ENCODE data around the gene NOXA1. TPM values are rescaled to one million over a fixed set of nuclear protein-coding genes. Genes with fewer than 3 reads are reported as not detected.

The NOXA1 gene
- total and polyA plus RNA-seq, 2 of the 8 experiments (the other 6 are each of a cell fraction or from before 2014, with no cell fraction given) = 0.34 to 0.91 TPM

GRCh38 chr9:137477778-137478612 lies 54.8 kb downstream of the NOXA1 start:
- no peaks in the 10 kb centered on the region for H4K20me1 ChIP-seq (replicated peaks in 1 of 2; ENCODE audit: control insufficient read depth in 1 of 2, insufficient read depth in 2 of 2, low read length in 2 of 2)
- no peaks in the 10 kb centered on the region for H3K23me2 ChIP-seq (ENCODE audit: low read depth, low read length)
- FAIRE-seq = no peak
- H2BK20ac ChIP-seq (ENCODE audit: low read length) = no peak overlapping the region
- H4K5ac ChIP-seq (ENCODE audit: insufficient read length, low read depth, low read length) = no peak overlapping the region
- no peak overlapping the region for H3K4me2 ChIP-seq (ENCODE audit: insufficient read depth in 1 of 2, low read depth in 2 of 2, low read length in 2 of 2)
- H3K4me3 ChIP-seq (ENCODE audit: extremely low read depth in 1 of 4, insufficient read depth in 2 of 4, low read depth in 3 of 4, low read length in 4 of 4) = no peak overlapping the region
- no peak overlapping the region for H3K56ac ChIP-seq (replicated peaks; ENCODE audit: insufficient read length, low read depth, low read length)
- no peak overlapping the region for H4K8ac ChIP-seq (ENCODE audit: extremely low read depth, insufficient read depth, low read length)
- H2BK15ac ChIP-seq (ENCODE audit: low read length) = no peak overlapping the region
- no peaks in the 10 kb centered on the region for H3K79me2 ChIP-seq (ENCODE audit: control insufficient read depth in 1 of 2, insufficient read depth in 2 of 2, low read length in 2 of 2)
- H4K91ac ChIP-seq (replicated peaks; ENCODE audit: insufficient read length, low read length) = no peak overlapping the region
- H2BK120ac ChIP-seq (replicated peaks; ENCODE audit: low read depth, low read length) = no peak overlapping the region
- no peaks in the 10 kb centered on the region; a peak in 1 of 7 replicates for H3K27me3 ChIP-seq (replicated peaks in 1 of 4; ENCODE audit: control insufficient read depth in 3 of 4, extremely low read depth in 1 of 4, insufficient read depth in 3 of 4, low read length in 3 of 4)
- H2AFZ ChIP-seq (ENCODE audit: low read length) = no peak overlapping the region
- 97% methylated on average over 23 of the region's 29 CpGs; no CpG with 5 or more reads in 1 of the 2 experiments for WGBS, 2 experiments (ENCODE audit: extremely low coverage in 1 of 2, insufficient coverage in 1 of 2, insufficient read length in 1 of 2, insufficient replicate concordance in 2 of 2, low coverage in 1 of 2, low lambda C conversion rate in 2 of 2, missing lambda C conversion rate in 1 of 2)
- H2BK5ac ChIP-seq (ENCODE audit: low read depth, low read length) = no peak overlapping the region
- H3K18ac ChIP-seq (ENCODE audit: extremely low read depth, low read length) = no peak overlapping the region; the same call in 1 of the 2 replicates
- no peak overlapping the region for H3K23ac ChIP-seq (ENCODE audit: insufficient read length)
- no peaks in the 10 kb centered on the region for H3K36me3 ChIP-seq (ENCODE audit: control insufficient read depth in 2 of 4, insufficient read depth in 4 of 4, low read length in 3 of 4)
- H2BK12ac ChIP-seq (ENCODE audit: low read depth, low read length) = no peak overlapping the region
- CTCF ChIA-PET (ENCODE audit: partially characterized antibody) = interaction anchor here (0.5 to 1.6 kb wide), 3 partner anchors 31 to 149 kb away, joined by 3 to 5 read pairs (median 4); no protein-coding TSS in a partner anchor
- POLR2A ChIA-PET (ENCODE audit: partially characterized antibody) = interaction anchor here (0.7 kb wide), 1 partner anchor 11 kb away, joined by 3 read pairs; no protein-coding TSS in a partner anchor
- H3K27ac ChIP-seq (ENCODE audit: low read depth, low read length) = no peak overlapping the region
- H3K79me1 ChIP-seq (ENCODE audit: low read depth, low read length) = no peaks in the 10 kb centered on the region
- H3K9me3 ChIP-seq (ENCODE audit: insufficient read depth in 2 of 2, low read depth in 1 of 2, low read length in 1 of 2) = peaks cover 4 to 11% of the 10 kb centered on the region in 2 experiments; a peak in 3 of 4 replicates
- no peak overlapping the region for H3K4ac ChIP-seq (replicated peaks; ENCODE audit: insufficient read length, low read depth, low read length)
- no peak overlapping the region for H2AK5ac ChIP-seq (ENCODE audit: low read depth, low read length)
- no peak overlapping the region for H3K14ac ChIP-seq (ENCODE audit: insufficient read length)
- H3K4me1 ChIP-seq (replicated peaks in 1 of 4; ENCODE audit: control insufficient read depth in 3 of 4, insufficient read depth in 4 of 4, low read length in 3 of 4) = no peaks in the 10 kb centered on the region; a peak in 2 of 7 replicates
- no peak overlapping the region for H3K9ac ChIP-seq (replicated peaks in 1 of 4; ENCODE audit: extremely low read depth in 1 of 4, low read depth in 3 of 4, low read length in 3 of 4)
- no peak for DNase-seq (ENCODE audit: low read depth in 1 of 2, low spot score in 2 of 2)
- TF ChIP-seq JUND (IDR thresholded peaks at IDR 0.05; ENCODE audit: low read length) (no peak), E2F6 (IDR thresholded peaks at IDR 0.05) (no peak), FOSL1 (IDR thresholded peaks at IDR 0.05; ENCODE audit: insufficient read depth, low read depth, low read length) (no peak), HDAC2 (IDR thresholded peaks at IDR 0.05; ENCODE audit: borderline replicate concordance in 1 of 2, low read depth in 2 of 2, low read length in 2 of 2) (no peak), TEAD4 (IDR thresholded peaks at IDR 0.05; ENCODE audit: low read depth, low read length) (no peak), HDAC6 (IDR thresholded peaks at IDR 0.05; ENCODE audit: low read depth, low read length) (no peak), CEBPB (IDR thresholded peaks at IDR 0.05; ENCODE audit: low read depth, low read length) (no peak), BACH1 (IDR thresholded peaks at IDR 0.05; ENCODE audit: low read length) (no peak), RNF2 (IDR thresholded peaks at IDR 0.05; ENCODE audit: borderline replicate concordance, low read depth, low read length, missing control alignments, poor library complexity, severe bottlenecking) (no peak), CTBP2 (IDR thresholded peaks at IDR 0.05; ENCODE audit: borderline replicate concordance, insufficient read depth, insufficient read length, low read length) (no peak), SP1 (IDR thresholded peaks at IDR 0.05; ENCODE audit: low read depth, low read length) (no peak)
